Naive thymus-derived CD4-positive, alpha-beta T cell (primary cell): ENCODE results near the gene NT5DC3. TPM values are rescaled to one million over a fixed set of nuclear protein-coding genes. Genes with fewer than 3 reads are reported as not detected.

Experiments
- ATAC-seq: fragments of 150-1000 bp; cut with Tn5 transposase; 2 replicates; pipeline ENCODE4 v1.10.0; 2021; ENCODE audit warnings: mild to moderate bottlenecking, moderate library complexity
- CTCF ChIA-PET: fragments of 350-600 bp; sonication (Branson Sonifier 250); formaldehyde crosslinking; loops from one replicate; lab custom pipeline; 2021; ENCODE audit warnings: antibody characterized with exemption; lab: Charles Lee
- POLR2A ChIA-PET: fragments of 350-600 bp; sonication (Branson Sonifier 250); formaldehyde crosslinking; loops from one replicate; lab custom pipeline; 2021; ENCODE audit warnings: antibody characterized with exemption, inconsistent platforms; lab: Charles Lee
- DNase-seq, 9 donors: peaks; one replicate each; pipeline versions ENCODE4 v3.0.0 to v3.0.0-alpha.2; 2020 to 2022; ENCODE audit warnings: mixed read lengths in 1 of 9
- H3K27ac ChIP-seq: one replicate; pipeline ENCODE4 v1.7.0; 2013; ENCODE audit warnings: mild to moderate bottlenecking, low read depth, low read length, moderate library complexity
- H3K27me3 ChIP-seq, 2 donors: one replicate each; pipeline ENCODE4 v1.7.0; 2013; ENCODE audit warnings: low read length in 2 of 2, mild to moderate bottlenecking in 2 of 2, moderate library complexity in 2 of 2; ENCODE audit not compliant: control insufficient read depth in 2 of 2, insufficient read depth in 2 of 2
- H3K36me3 ChIP-seq, 3 experiments: 1 replicate in 2 of 3; 2 replicates in 1 of 3; pipeline ENCODE4 v1.7.0; 2013; ENCODE audit warnings: low read length in 3 of 3, mild to moderate bottlenecking in 3 of 3, moderate library complexity in 1 of 3; ENCODE audit not compliant: insufficient read depth in 3 of 3, control insufficient read depth in 2 of 3
- H3K4me1 ChIP-seq, 2 donors: one replicate each; pipeline ENCODE4 v1.7.0; 2013; ENCODE audit warnings: low read length in 2 of 2, mild to moderate bottlenecking in 2 of 2, moderate library complexity in 1 of 2; ENCODE audit not compliant: control insufficient read depth in 2 of 2, insufficient read depth in 2 of 2
- H3K4me3 ChIP-seq: 2 replicates; pipeline ENCODE4 v1.7.0; 2013; ENCODE audit warnings: mild to moderate bottlenecking, low read length
- H3K9me3 ChIP-seq, 3 experiments: 1 replicate in 2 of 3; 2 replicates in 1 of 3; pipeline ENCODE4 v1.7.0; 2013; ENCODE audit warnings: low read length in 3 of 3; ENCODE audit not compliant: control insufficient read depth in 2 of 3
- H3K27ac Mint-ChIP-seq, 9 donors: one replicate each; pipeline ENCODE4 v1.8.0; 2020 to 2022; ENCODE audit warnings: mixed read lengths in 9 of 9, mild to moderate bottlenecking in 8 of 9, moderate library complexity in 5 of 9, inconsistent platforms in 2 of 9
- H3K27me3 Mint-ChIP-seq, 5 donors: one replicate each; pipeline ENCODE4 v1.8.0; 2021 to 2022; ENCODE audit warnings: mixed read lengths in 5 of 5, mild to moderate bottlenecking in 1 of 5
- H3K36me3 Mint-ChIP-seq, 5 donors: one replicate each; pipeline ENCODE4 v1.8.0; 2020 to 2022; ENCODE audit warnings: mixed read lengths in 5 of 5, mild to moderate bottlenecking in 3 of 5, inconsistent platforms in 1 of 5
- H3K4me1 Mint-ChIP-seq, 7 donors: one replicate each; pipeline ENCODE4 v1.8.0; 2020 to 2022; ENCODE audit warnings: mixed read lengths in 7 of 7, mild to moderate bottlenecking in 3 of 7, inconsistent platforms in 1 of 7
- H3K4me3 Mint-ChIP-seq, 10 donors: one replicate each; pipeline ENCODE4 v1.8.0; 2020 to 2022; ENCODE audit warnings: mild to moderate bottlenecking in 10 of 10, mixed read lengths in 10 of 10, moderate library complexity in 6 of 10, inconsistent platforms in 2 of 10
- H3K9me3 Mint-ChIP-seq, 11 donors: one replicate each; pipeline ENCODE4 v1.8.0; 2020 to 2022; ENCODE audit warnings: mixed read lengths in 11 of 11, mild to moderate bottlenecking in 4 of 11, inconsistent platforms in 1 of 11, moderate library complexity in 1 of 11
- intact Hi-C, 2 donors: fragments of 100-400 bp; cut with micrococcal nuclease; formaldehyde crosslinking; loops; one replicate each; pipeline ENCODE4 v1.15.1; 2023
- polyA plus RNA-seq, 2 donors: library from polyadenylated mRNA; unstranded; fragments of 300-500 nt; fragmentation: Illumina TruSeq; gene quantifications; one replicate each; pipeline ENCODE4 v1.2.3, GENCODE V29; 2021
- total RNA-seq, 6 experiments: library from RNA in 5 of 6; stranded (reverse) in 5 of 6; gene quantifications; 1 replicate in 5 of 6; 2 replicates in 1 of 6; pipeline ENCODE4 v1.2.3 and lab custom pipeline; 2021 to 2026

The NT5DC3 gene
- total and polyA plus RNA-seq, 7 experiments from 2014 or later, result 0.99 to 5.0 (median 4.4) TPM

DNA sequence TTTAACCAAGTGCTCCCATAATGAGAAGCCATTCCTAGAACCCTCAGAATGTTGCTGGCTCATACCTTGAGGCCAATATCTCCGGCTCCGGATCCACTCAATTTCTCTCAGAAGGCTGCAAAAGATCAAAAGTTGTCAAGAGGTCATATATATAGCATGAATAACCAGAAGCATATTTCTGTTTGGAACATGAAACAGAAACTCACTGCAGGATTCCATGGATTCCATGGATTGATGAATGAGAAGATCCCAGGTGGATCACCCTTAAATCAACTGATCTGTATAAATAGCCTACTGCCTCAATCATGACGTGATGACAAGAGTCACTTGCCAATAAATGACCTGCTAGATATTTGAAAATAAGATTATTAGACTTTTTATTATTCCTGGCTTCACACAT, 3.3 kb upstream of the NT5DC3 start:
- H3K9me3 ChIP-seq, result no peaks in the 10 kb centered on the region
- no peak overlapping the region for H3K4me3 Mint-ChIP-seq
- H3K4me3 ChIP-seq, result no peak overlapping the region
- ATAC-seq (no peak), DNase-seq (no peak)
- H3K27me3 ChIP-seq, result no peaks in the 10 kb centered on the region
- no peak overlapping the region for H3K27ac Mint-ChIP-seq
- peaks cover 7 to 9% of the 10 kb centered on the region in 2 donors for H3K4me1 ChIP-seq
- H3K27ac ChIP-seq, result no peak overlapping the region
- H3K36me3 ChIP-seq, result no peaks in the 10 kb centered on the region
- H3K9me3 Mint-ChIP-seq, result no peaks in the 10 kb centered on the region
- intact Hi-C loops, result loop anchor here (5.0 to 10.0 kb wide), 4 partner anchors 373 to 1780 kb away; partner anchors contain the start of genes EID3 (in 1 of the 2), NUP37 (in 1 of the 2), PARPBP (in 1 of the 2) and TXNRD1 (in 1 of the 2)
- peaks cover 0 to 41% (median 0%) of the 10 kb centered on the region in 5 donors for H3K27me3 Mint-ChIP-seq
- ChIA-PET CTCF (no interaction called here), POLR2A (no interaction called here)
- H3K4me1 Mint-ChIP-seq, result peaks cover 5 to 19% (median 17%) of the 10 kb centered on the region in 7 donors
- H3K36me3 Mint-ChIP-seq, result no peaks in the 10 kb centered on the region

DNA sequence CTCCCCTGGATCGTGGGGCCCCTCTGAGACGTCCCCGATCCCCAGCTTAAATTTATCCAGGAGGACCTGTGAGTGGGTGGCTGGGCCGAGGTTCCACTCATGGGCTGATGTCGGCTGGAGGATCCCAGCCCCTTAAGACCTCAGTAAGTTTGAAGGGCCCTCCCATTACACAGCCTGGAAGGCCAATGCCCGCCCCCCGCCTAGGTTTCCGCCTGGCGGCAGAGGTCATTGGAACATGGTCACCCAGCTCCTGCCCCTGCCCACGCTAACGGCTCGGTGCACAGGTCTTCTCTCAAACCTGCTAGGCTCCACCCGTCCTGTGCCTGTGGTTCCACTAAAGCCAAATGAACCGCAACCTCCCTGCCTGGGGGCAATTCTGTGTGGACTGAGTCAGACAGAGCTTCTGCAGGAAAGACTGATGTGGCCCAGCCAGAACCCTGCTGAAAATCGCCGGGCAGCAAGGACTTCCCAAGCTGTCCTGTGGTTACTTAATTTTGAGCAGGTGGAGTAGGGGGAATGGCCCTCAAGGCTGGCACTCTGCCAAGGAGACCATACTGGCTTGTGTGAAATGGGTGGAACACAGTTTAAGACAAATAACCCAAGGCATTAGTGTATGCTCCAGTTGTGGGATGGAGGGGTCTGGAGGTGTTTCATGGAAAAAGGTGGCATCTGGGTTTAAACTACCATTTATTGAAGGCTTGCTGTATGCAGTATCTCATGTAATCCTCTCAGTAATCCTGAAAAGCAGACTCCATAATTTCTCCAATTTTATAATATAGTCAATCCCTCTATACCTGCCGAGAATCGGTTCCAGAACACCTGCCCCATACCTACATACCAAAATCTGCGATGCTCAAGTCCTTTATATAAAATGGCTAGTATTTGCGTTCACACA, 903 bp upstream of the NT5DC3 start:
- Histone ChIP-seq H3K27me3 (no peaks in the 10 kb centered on the region), H3K9me3 (no peaks in the 10 kb centered on the region), H3K4me3 (peak overlapping the region; percentile 46), H3K36me3 (no peaks in the 10 kb centered on the region), H3K27ac (peak overlapping the region; percentile 46), H3K4me1 (peaks cover 7 to 9% of the 10 kb centered on the region in 2 donors)
- H3K27ac Mint-ChIP-seq, result peak overlapping the region in 8 of 9 donors; percentile 36 to 89 (median 58)
- DNase-seq (peak in 6 of 9 donors; percentile 1 to 36 (median 6)), ATAC-seq (no peak)
- peaks cover 0 to 6% (median 0%) of the 10 kb centered on the region in 5 donors for H3K36me3 Mint-ChIP-seq
- intact Hi-C loops, result loop anchor here (1.0 to 10.0 kb wide), 16 partner anchors 87 to 1779 kb away; partner anchors contain the start of genes NFYB (in 2 of the 2), TDG (in 2 of the 2), EID3 (in 1 of the 2) and HCFC2 (in 1 of the 2)
- H3K4me1 Mint-ChIP-seq, result peaks cover 5 to 26% (median 18%) of the 10 kb centered on the region in 7 donors
- peaks cover 0 to 40% (median 0%) of the 10 kb centered on the region in 5 donors for H3K27me3 Mint-ChIP-seq
- H3K4me3 Mint-ChIP-seq, result peak overlapping the region; percentile 69 to 92 (median 86)
- ChIA-PET POLR2A (interaction anchor here (1.0 to 1.7 kb wide), 2 partner anchors 88 to 123 kb away, joined by 4 to 9 read pairs; partner anchors contain the start of genes HSP90B1 and TDG), CTCF (no interaction called here)
- no peaks in the 10 kb centered on the region for H3K9me3 Mint-ChIP-seq

DNA sequence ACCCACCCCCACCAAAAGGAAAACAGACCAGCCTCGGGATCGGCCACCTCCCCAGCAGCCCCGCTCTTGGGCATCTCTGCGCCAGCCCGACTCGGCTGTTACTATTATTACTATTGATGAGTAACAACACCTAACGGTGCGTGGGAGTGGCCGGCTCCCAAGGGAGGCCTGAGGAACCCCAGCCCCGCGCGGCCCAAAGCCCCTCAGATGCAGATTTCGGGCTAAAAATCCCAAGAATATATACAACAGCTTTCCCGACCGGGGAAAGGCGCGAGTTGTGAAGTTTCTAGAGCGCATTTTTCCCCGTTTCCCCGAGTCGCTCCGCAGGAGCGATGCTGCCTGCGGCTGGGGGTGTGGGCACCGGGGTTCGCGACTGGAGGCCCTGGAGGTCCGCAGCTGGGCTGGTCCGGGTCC, 565 bp downstream of the NT5DC3 start:
- Histone ChIP-seq H3K4me3 (peak overlapping the region; percentile 68), H3K27me3 (no peaks in the 10 kb centered on the region), H3K27ac (peak overlapping the region; percentile 55), H3K9me3 (no peaks in the 10 kb centered on the region), H3K4me1 (peaks cover 7 to 9% of the 10 kb centered on the region in 2 donors), H3K36me3 (no peaks in the 10 kb centered on the region)
- ATAC-seq (no peak), DNase-seq (peak in 1 of 9 donors; percentile 38)
- peaks cover 5 to 26% (median 18%) of the 10 kb centered on the region in 7 donors for H3K4me1 Mint-ChIP-seq
- ChIA-PET POLR2A (interaction anchor here (0.9 to 1.7 kb wide), 2 partner anchors 89 to 116 kb away, joined by 3 to 9 read pairs; partner anchors contain the start of gene HSP90B1), CTCF (interaction anchor here (0.6 kb wide), 1 partner anchor 70 kb away, joined by 4 read pairs; no protein-coding TSS in a partner anchor)
- peaks cover 0 to 35% (median 0%) of the 10 kb centered on the region in 5 donors for H3K27me3 Mint-ChIP-seq
- peak overlapping the region in 7 of 9 donors; percentile 61 to 80 (median 74) for H3K27ac Mint-ChIP-seq
- H3K4me3 Mint-ChIP-seq, result peak overlapping the region; percentile 80 to 92 (median 86)
- no peaks in the 10 kb centered on the region for H3K9me3 Mint-ChIP-seq
- intact Hi-C loops, result loop anchor here (1.0 to 10.0 kb wide), 11 partner anchors 124 to 1778 kb away; partner anchors contain the start of genes EID3 (in 1 of the 2), NFYB (in 1 of the 2), NOPCHAP1 (in 1 of the 2) and NUP37 (in 1 of the 2)
- H3K36me3 Mint-ChIP-seq, result peaks cover 0 to 6% (median 2%) of the 10 kb centered on the region in 5 donors

DNA sequence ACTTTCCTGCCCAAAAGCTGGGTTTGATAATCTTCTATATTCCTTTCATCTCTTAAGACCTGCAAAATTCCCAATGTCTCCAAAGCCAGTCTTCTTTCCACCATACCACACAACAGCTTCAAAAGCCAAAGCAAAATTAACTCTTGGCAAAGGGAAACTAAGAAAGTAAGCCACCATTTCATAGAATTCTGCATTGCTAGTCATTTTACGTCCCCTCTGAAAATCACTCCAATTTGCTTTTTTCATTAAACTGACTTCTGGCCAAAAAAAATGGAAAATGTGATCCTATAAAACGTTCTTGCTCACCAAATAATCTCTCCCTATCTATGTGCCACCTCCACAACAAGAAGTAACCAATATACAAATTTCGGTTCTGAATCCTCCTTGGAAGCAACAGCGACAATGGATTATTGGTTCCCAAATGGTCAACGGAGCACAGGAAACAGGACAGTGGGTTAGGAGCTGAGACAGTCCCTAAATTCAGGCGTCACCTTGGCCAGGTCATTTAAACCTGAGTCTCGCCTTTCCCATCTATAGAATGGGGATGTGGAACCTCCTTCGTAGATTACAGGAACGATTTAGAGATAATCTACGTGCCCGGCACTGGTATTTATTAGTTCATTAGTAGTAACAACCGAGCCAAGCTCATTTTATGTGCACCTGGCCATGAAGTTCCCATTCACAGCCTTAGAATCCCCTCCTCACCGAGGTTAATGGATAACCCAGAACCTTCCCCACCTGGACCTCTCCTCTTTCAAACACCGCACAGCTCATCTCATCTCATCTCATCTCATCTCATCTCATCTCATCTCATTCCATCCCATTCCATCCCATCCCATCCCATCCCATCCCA, 1.2 kb downstream of the NT5DC3 start:
- no peak for ATAC-seq
- peaks cover 5 to 26% (median 18%) of the 10 kb centered on the region in 7 donors for H3K4me1 Mint-ChIP-seq
- intact Hi-C loops, result loop anchor here (1.0 to 10.0 kb wide), 12 partner anchors 125 to 1777 kb away; partner anchors contain the start of genes EID3 (in 1 of the 2), HCFC2 (in 1 of the 2), NFYB (in 1 of the 2) and NOPCHAP1 (in 1 of the 2)
- peak overlapping the region in 6 of 9 donors; percentile 22 to 79 (median 72) for H3K27ac Mint-ChIP-seq
- peaks cover 0 to 9% (median 2%) of the 10 kb centered on the region in 5 donors for H3K36me3 Mint-ChIP-seq
- no peaks in the 10 kb centered on the region for H3K9me3 Mint-ChIP-seq
- peak overlapping the region; percentile 80 to 92 (median 86) for H3K4me3 Mint-ChIP-seq
- POLR2A ChIA-PET, result interaction anchor here (0.6 to 1.7 kb wide), 3 partner anchors 90 to 126 kb away, joined by 3 to 9 read pairs (median 3); partner anchors contain the start of genes HSP90B1 and TDG
- Histone ChIP-seq H3K4me3 (peak overlapping the region; percentile 68), H3K4me1 (peaks cover 7 to 9% of the 10 kb centered on the region in 2 donors), H3K9me3 (no peaks in the 10 kb centered on the region), H3K36me3 (no peaks in the 10 kb centered on the region), H3K27ac (no peak overlapping the region), H3K27me3 (no peaks in the 10 kb centered on the region)
- DNase-seq, result no peak
- CTCF ChIA-PET, result interaction anchor here (0.6 kb wide), 1 partner anchor 70 kb away, joined by 4 read pairs; no protein-coding TSS in a partner anchor
- peaks cover 0 to 29% (median 0%) of the 10 kb centered on the region in 5 donors for H3K27me3 Mint-ChIP-seq

DNA sequence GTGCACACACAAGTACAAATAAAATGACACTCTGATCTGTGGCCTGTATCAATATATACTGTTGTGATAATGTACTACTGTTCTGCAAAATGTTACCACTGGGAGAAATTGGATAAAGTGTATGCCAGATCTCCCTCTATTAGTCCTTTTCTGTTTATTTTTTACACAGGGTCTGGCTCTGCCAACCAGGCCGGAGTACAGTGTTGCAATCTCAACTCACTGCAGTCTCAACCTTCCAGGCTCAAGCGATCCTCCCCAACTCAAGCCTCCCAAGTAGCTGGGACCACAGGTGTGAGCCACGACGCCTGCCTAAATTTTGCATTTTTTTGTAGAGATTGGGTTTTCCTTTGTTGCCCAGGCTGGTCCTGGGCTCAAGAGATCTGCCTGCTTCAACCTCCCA, 1.9 kb downstream of the NT5DC3 start:
- H3K4me3 Mint-ChIP-seq, result peak overlapping the region in 2 of 10 donors; percentile 21 to 29

More for the DNA sequence above, 1.9 kb downstream of the NT5DC3 start:
- H3K27me3 ChIP-seq, result no peaks in the 10 kb centered on the region
- CTCF ChIA-PET, result no interaction called here
- H3K36me3 Mint-ChIP-seq, result peaks cover 0 to 9% (median 2%) of the 10 kb centered on the region in 5 donors
- H3K36me3 ChIP-seq, result no peaks in the 10 kb centered on the region
- no peaks in the 10 kb centered on the region for H3K9me3 Mint-ChIP-seq
- no peak overlapping the region for H3K27ac Mint-ChIP-seq
- intact Hi-C loops, result loop anchor here in 1 of 2 donors (5.0 kb wide), 1 partner anchor 223 kb away; the partner anchor contains the start of gene HCFC2
- DNase-seq (no peak), ATAC-seq (no peak)
- H3K27ac ChIP-seq, result no peak overlapping the region
- POLR2A ChIA-PET, result no interaction called here
- peaks cover 0 to 22% (median 0%) of the 10 kb centered on the region in 5 donors for H3K27me3 Mint-ChIP-seq
- H3K4me1 ChIP-seq, result peaks cover 7 to 9% of the 10 kb centered on the region in 2 donors
- H3K4me1 Mint-ChIP-seq, result peaks cover 5 to 26% (median 18%) of the 10 kb centered on the region in 7 donors
- no peaks in the 10 kb centered on the region for H3K9me3 ChIP-seq
- H3K4me3 ChIP-seq, result no peak overlapping the region
